Measurements from ENCODE around the gene URB1. TPM values are rescaled to one million over a fixed set of nuclear protein-coding genes. Genes with fewer than 3 reads are reported as not detected.

URB1 gene
- total and polyA plus RNA-seq, 2 of the 8 experiments (the other 6 are each of a cell fraction or from before 2014, with no cell fraction given), result 8.1 to 28.9 TPM

- Histone ChIP-seq H4K20me1 (replicated peaks in 1 of 2; ENCODE audit: control insufficient read depth in 1 of 2, insufficient read depth in 2 of 2, low read length in 2 of 2) (peaks cover 5 to 10% of the 10 kb centered on the region in 2 experiments), H3K27ac (ENCODE audit: low read depth, low read length) (no peak overlapping the region), H4K5ac (ENCODE audit: insufficient read length, low read depth, low read length) (no peak overlapping the region), H3K4me1 (replicated peaks in 1 of 4; ENCODE audit: control insufficient read depth in 3 of 4, insufficient read depth in 4 of 4, low read length in 3 of 4) (no peaks in the 10 kb centered on the region), H3K9ac (replicated peaks in 1 of 4; ENCODE audit: extremely low read depth in 1 of 4, low read depth in 3 of 4, low read length in 3 of 4) (no peak overlapping the region), H3K79me1 (ENCODE audit: low read depth, low read length) (no peaks in the 10 kb centered on the region; the same call in 1 of the 2 replicates), H3K23ac (ENCODE audit: insufficient read length) (no peak overlapping the region), H3K4me3 (ENCODE audit: extremely low read depth in 1 of 4, insufficient read depth in 2 of 4, low read depth in 3 of 4, low read length in 4 of 4) (no peak overlapping the region), H4K8ac (ENCODE audit: extremely low read depth, insufficient read depth, low read length) (no peak overlapping the region), H3K14ac (ENCODE audit: insufficient read length) (no peak overlapping the region), H3K4ac (replicated peaks; ENCODE audit: insufficient read length, low read depth, low read length) (no peak overlapping the region), H2AFZ (ENCODE audit: low read length) (no peak overlapping the region), H3K27me3 (replicated peaks in 1 of 4; ENCODE audit: control insufficient read depth in 3 of 4, extremely low read depth in 1 of 4, insufficient read depth in 3 of 4, low read length in 3 of 4) (no peaks in the 10 kb centered on the region), H2BK120ac (replicated peaks; ENCODE audit: low read depth, low read length) (no peak overlapping the region), H2AK5ac (ENCODE audit: low read depth, low read length) (no peak overlapping the region), H3K23me2 (ENCODE audit: low read depth, low read length) (no peaks in the 10 kb centered on the region), H3K18ac (ENCODE audit: extremely low read depth, low read length) (no peak overlapping the region), H2BK15ac (ENCODE audit: low read length) (no peak overlapping the region), H2BK5ac (ENCODE audit: low read depth, low read length) (no peak overlapping the region), H3K79me2 (ENCODE audit: control insufficient read depth in 1 of 2, insufficient read depth in 2 of 2, low read length in 2 of 2) (no peaks in the 10 kb centered on the region), H2BK20ac (ENCODE audit: low read length) (no peak overlapping the region), H3K9me3 (ENCODE audit: insufficient read depth in 2 of 2, low read depth in 1 of 2, low read length in 1 of 2) (no peaks in the 10 kb centered on the region), H4K91ac (replicated peaks; ENCODE audit: insufficient read length, low read length) (no peak overlapping the region), H3K56ac (replicated peaks; ENCODE audit: insufficient read length, low read depth, low read length) (no peak overlapping the region), H3K36me3 (ENCODE audit: control insufficient read depth in 2 of 4, insufficient read depth in 4 of 4, low read length in 3 of 4) (peaks cover 43 to 88% (median 82%) of the 10 kb centered on the region in 4 experiments), H2BK12ac (ENCODE audit: low read depth, low read length) (no peak overlapping the region), H3K4me2 (ENCODE audit: insufficient read depth in 1 of 2, low read depth in 2 of 2, low read length in 2 of 2) (no peak overlapping the region)
- ChIA-PET POLR2A (ENCODE audit: partially characterized antibody) (no interaction called here), CTCF (ENCODE audit: partially characterized antibody) (interaction anchor here (1.0 to 1.7 kb wide), 3 partner anchors 9 to 425 kb away, joined by 3 to 9 read pairs (median 6); no protein-coding TSS in a partner anchor)
- no peak for FAIRE-seq
- 91% methylated on average over 13 of the region's 13 CpGs; no CpG with 5 or more reads in 1 of the 2 experiments for WGBS, 2 experiments (ENCODE audit: extremely low coverage in 1 of 2, insufficient coverage in 1 of 2, insufficient read length in 1 of 2, insufficient replicate concordance in 2 of 2, low coverage in 1 of 2, low lambda C conversion rate in 2 of 2, missing lambda C conversion rate in 1 of 2)
- no peak for DNase-seq (ENCODE audit: low read depth in 1 of 2, low spot score in 2 of 2)
- TF ChIP-seq MAX (IDR thresholded peaks at IDR 0.05) (no peak), FOSL1 (IDR thresholded peaks at IDR 0.05; ENCODE audit: insufficient read depth, low read depth, low read length) (no peak), KDM5A (IDR thresholded peaks at IDR 0.05; ENCODE audit: low read length) (no peak), RFX5 (IDR thresholded peaks at IDR 0.05; ENCODE audit: borderline replicate concordance, low read depth, low read length) (no peak), TBP (IDR thresholded peaks at IDR 0.05; ENCODE audit: low read depth, low read length) (no peak), GTF2F1 (IDR thresholded peaks at IDR 0.05; ENCODE audit: borderline replicate concordance, low read depth, low read length) (no peak), HDAC2 (IDR thresholded peaks at IDR 0.05; ENCODE audit: borderline replicate concordance in 1 of 2, low read depth in 2 of 2, low read length in 2 of 2) (no peak), GABPA (IDR thresholded peaks at IDR 0.05; ENCODE audit: borderline replicate concordance, insufficient read depth, low read length) (no peak)
These were observed 41.8 kb downstream of the URB1 start for GRCh38 chr21:32350981-32351380.
